Inferior parietal cortex (tissue), 1 donor: ENCODE results near the gene TSPAN16.

Experiments used
- DNase-seq: peaks from one replicate; pipeline ENCODE4 v3.0.0-alpha.2; 2016; ENCODE audit errors: extremely low spot score

TSPAN16 gene

DNA sequence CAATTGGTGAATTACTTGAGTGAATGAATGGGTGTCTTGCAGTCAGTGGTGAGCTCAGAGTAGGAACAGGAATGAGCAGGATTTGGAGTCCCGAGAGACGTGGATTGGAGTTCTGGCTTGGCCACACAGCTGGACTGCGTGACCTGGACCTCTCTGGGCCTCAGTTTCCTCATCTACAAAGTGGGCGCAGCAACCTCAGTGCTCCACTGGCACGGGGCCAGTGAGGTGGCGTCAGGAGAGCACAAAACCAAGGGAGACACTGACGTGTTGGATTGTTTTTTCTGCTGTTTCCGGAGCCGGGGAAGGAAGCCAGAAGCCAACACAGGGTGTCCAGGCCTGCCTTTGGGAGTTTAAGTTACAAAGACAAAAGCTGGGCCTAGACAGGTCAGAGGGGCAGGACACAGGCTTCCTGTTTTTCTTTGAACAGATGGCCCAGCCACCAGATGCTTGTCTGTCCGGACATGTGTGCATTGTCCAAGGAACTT is 27.1 kb upstream of the TSPAN16 start:
- no peak for DNase-seq

GRCh38 chr19:11269408-11269807 is 26.6 kb upstream of the TSPAN16 start:
- DNase-seq = no peak

DNA sequence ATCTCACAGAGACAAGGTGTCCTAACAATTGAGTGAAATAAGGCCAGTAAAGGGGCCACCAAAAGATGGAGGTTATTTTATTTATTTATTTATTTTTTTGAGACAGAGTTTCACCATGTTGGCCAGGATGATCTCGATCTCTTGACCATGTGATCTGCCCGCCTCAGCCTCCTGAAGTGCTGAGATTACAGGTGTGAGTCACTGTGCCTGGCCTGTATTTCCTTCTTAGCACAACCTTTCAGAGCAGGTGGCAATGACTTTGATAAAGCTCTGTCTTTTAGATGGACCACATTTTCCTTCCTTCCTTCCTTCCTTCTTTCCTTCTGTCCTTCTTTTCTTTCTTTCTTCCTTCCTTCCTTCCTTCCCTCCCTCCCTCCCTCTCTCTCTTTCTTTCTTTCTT is 22.7 kb upstream of the TSPAN16 start:
- DNase-seq = no peak

DNA sequence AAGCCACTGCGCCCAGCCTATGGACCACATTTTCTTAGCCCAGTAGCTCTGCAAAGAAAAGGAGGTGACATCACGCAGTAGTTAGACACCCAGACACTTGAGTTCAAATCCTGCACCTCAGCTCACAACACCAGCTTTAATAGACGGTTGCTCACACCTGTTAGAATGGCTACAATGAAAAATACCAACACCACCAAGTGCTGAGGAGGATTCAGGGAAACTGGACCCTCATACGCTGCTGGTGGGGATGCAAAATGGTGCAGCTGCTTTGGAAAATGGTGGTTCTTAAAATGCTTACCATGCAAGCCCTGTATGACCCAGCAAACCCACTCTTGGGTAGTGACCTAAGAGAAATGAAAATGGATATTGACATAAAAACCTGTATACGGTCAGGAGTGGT is 22.0 kb upstream of the TSPAN16 start:
- DNase-seq = no peak

- no peak for DNase-seq
These were observed 21.4 kb upstream of the TSPAN16 start for GRCh38 chr19:11274533-11275086.

- no peak for DNase-seq
These were observed 17.3 kb upstream of the TSPAN16 start for GRCh38 chr19:11278670-11279069.

- no peak for DNase-seq
These were observed 16.3 kb upstream of the TSPAN16 start for GRCh38 chr19:11279505-11280236.

DNA sequence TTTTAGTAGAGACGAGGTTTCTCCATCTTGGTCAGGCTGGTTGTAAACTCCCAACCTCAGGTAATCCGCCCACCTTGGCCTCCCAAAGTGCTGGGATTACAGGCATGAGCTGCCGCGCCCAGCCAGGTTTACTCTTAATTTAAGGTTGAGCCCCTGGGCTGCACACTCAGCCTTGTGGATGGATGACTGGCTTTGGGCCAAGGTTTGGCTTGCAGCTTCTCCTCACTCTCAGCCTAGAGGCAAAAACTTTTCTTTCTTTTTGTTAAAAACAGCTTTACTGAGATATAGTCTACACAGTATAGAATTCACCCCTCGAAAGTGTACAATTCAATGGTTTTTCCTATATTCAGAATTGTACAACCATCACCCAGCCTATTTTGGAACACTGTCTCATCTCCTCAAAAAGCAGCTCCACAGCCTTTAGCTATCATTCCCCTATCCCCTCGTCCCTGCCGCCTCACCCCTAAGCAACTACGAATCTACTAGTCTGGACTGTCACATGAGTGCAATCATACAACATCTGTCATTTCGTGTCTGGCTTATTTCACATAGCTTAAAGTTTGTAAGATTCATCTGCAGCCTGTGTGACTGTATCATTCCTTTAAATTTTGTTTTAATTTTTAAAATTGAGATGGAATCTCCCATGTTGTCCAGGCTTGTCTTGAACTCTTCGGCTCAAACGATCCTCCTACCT is 14.5 kb upstream of the TSPAN16 start:
- DNase-seq = no peak

GRCh38 chr19:11284515-11284914 is 11.4 kb upstream of the TSPAN16 start:
- DNase-seq = no peak

- DNase-seq = no peak
These were observed 9.5 kb upstream of the TSPAN16 start for GRCh38 chr19:11286312-11286974.

- no peak for DNase-seq
These were observed 7.6 kb upstream of the TSPAN16 start for GRCh38 chr19:11288349-11288748.

DNA sequence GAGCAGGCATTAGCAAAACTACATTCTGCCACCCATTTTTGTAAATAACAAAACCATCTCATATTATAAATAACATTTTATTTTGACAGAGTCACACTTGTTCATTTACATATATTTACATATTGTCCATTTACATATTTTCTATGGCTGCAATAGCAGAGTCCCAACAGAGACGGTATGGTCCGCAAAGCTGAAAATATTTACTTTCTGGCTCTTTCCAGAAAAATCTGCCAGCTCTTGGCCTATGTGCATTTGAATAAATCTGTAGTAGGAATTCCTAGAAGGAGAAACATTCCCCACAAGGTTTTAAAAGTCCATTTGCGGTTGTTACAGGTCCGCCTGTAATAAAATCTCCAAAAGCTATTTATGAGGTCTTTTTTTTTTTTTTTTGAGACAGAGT is 5.7 kb upstream of the TSPAN16 start:
- no peak for DNase-seq

- no peak for DNase-seq
These were observed 4.5 kb upstream of the TSPAN16 start for GRCh38 chr19:11291415-11291814.

DNA sequence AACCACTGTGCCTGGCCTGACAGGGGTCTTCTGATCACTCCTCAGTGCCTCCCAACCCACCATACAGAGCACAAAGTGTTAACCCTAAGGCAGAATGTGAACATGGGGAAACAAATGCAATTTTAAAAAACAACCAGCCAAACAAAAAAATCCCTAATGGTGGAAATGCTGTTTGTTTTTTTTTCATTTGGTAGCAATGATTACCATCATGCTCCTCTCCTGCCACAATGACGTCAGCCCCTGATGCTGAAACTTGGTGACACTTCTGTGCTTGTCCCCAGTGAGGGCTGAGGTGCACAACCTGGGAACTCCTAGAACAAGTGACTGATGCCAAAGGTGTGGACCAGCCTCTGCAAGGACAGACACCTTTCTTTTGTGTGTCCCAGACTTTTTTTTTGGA is 4.0 kb upstream of the TSPAN16 start:
- DNase-seq = no peak

DNA sequence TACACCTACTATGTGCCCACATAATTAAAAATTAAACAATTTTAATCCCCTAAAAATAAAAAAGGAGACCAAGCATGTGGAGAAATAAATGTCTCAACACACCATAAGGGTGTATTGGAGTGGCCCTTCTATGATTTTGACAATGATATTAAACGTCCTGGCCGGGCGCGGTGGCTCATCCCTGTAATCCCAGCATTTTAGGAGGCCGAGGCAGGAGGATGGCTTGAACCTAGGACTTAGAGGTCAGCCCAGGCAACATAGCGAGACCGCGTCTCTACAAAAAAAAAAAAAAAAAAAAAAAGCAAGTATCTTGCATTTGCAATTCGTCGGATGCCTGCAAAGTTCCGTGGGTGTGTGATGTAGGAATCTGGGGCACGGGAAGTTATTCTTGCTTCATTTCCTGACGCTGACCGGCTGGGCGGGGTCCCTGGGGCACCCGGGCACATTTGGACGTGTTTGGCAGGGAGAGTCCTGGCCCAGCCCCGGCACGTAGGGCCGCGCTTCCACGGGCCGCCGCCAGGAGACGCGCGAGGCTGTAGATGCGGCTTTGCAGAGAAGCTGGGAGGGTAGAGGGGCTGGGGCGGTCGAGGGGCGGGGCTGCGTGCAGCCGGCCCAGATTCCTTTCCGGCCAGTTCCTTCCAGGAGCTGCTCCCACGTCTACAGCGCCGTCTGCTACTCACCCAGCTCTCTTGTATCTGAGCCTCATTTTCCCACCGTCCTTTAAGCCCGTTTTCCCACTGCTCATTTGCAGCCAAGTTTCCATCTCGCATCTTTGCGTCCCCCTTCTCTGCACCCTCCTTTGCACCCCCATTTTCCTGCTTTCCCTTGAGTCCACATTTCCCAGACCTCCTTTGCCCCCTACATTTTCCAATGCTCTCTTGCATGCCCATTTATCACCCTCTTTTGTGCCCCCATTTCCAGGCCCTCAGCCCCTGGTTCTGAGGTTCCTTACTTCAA is 2.2 kb upstream of the TSPAN16 start:
- peak; percentile 87 for DNase-seq

- no peak for DNase-seq
These were observed 780 bp upstream of the TSPAN16 start for GRCh38 chr19:11295180-11295579.

DNA sequence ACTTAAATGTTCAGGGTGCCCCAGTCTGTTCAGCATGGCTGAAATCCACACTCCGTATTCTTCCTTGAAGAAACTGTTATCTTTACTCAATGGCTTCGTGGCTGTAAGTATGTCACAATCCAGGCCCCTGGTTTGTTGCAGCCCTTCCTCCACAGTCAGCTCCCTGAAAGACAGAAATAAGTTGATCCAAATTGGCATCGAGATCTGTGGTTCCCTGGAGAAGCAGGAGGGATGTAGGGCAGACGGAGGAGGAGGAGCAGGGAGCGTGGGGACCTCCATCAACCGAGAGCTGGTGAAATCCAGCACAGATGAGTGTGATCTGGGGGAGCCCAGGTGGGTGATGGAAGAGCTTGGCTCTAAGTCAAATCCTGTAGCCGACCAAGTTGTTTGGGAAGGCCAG is 304 bp downstream of the TSPAN16 start:
- DNase-seq = peak; percentile 48

DNA sequence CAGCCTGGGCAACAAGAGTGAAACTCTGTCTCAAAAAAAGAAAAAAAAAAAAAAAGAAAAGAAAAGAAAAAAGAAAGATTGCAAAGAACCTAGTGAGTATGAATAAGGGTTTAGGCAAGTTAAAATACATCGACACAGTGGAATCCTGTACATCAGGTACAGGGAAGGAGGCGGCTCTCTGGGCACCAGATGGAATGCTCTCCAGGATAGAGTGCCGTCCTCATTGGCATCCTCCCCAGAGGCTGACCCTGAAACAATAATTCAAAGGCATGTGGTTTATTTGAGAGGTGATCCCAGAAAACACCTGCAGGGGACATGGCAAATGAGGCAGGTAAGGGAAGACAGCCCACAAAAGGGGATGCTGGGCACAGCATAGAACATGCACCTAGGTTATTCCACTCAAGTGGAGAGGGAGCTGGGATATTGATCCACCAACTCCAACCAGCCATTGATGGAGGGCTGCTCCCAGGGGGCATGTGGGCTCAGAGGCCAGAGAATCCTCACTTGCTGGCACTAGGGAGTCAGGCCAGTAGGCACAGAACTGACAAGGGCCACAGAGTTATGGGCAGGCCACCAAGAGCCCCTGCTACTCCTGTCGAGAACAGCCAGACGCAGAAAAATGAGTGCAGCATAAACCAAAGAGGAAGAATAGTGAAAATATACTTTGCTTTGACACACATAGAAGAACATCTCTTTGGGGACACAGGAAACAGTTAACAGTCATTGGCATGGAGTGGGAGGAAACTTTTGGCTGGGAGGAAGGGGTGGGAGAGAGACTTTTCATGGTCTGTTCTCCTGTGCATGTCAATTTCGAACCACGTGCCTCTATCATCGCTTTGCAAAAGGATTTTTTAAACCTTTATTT is 4.2 kb downstream of the TSPAN16 start:
- DNase-seq = no peak

DNA sequence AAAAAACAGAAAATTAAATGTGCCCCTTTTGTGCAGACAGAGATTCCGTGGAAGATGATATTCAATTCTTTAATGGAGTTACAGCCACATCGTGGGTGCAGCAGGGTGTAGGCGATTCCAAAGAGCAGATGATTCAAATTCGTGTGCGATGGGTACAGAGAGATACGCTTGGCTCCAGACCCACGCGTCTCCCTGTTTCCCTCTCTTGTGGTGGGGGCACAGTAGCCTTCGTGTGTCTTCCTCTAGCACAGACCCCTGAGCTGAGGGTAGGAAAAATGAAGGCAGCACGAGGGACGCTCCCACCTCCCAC is 4.8 kb downstream of the TSPAN16 start:
- no peak for DNase-seq

- no peak for DNase-seq
These were observed 9.0 kb downstream of the TSPAN16 start for GRCh38 chr19:11304936-11305335.

DNA sequence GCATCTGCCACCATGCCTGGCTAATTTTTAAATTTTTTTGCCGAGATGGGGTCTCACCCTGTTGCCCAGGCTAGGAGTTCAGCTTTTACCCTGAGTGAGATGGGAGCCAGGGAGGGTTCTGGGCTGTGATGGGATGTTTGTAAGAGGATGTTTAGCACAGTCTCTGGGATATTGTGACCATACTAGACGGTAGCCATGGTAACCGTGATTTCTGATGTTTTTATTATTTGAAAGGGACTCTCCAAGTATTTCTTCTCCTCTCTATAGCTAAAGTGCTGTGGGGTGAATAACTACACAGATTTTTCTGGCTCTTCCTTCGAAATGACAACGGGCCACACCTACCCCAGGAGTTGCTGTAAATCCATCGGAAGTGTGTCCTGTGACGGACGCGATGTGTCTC is 10.4 kb downstream of the TSPAN16 start:
- no peak for DNase-seq
